Esophagus muscularis mucosa (tissue), 3 donors: ENCODE results near the gene RBBP4.

Source experiments
- CTCF ChIP-seq, 3 experiments: fragments of 200-600 bp in 2 of 3; fragments of 450-650 bp in 1 of 3; sonication (generic) in 2 of 3; IDR thresholded peaks; one replicate each; pipeline ENCODE4 v1.5.1; 2017 to 2019; ENCODE audit warnings: antibody characterized with exemption in 3 of 3, mild to moderate bottlenecking in 2 of 3, moderate library complexity in 1 of 3
- POLR2A ChIP-seq: fragments of 450-650 bp; IDR thresholded peaks from one replicate; pipeline ENCODE4 v1.6.1; 2017; ENCODE audit warnings: antibody characterized with exemption, moderate library complexity, mild to moderate bottlenecking, low read depth
- POLR2AphosphoS5 ChIP-seq, 2 donors: sonication (generic); formaldehyde crosslinking; IDR thresholded peaks; one replicate each; pipeline ENCODE4 v1.6.1; 2017; ENCODE audit warnings: antibody characterized with exemption in 2 of 2

GRCh38 chr1:32686387-32686786 lies 35.4 kb downstream of the RBBP4 start:
- no peak for TF ChIP-seq CTCF (IDR thresholded peaks at IDR 0.05)
- TF ChIP-seq POLR2AphosphoS5 (IDR thresholded peaks at IDR 0.05): no peak
- TF ChIP-seq POLR2A: no peak
